Measurements from ENCODE around the gene COPS7A. TPM values are rescaled to one million over a fixed set of nuclear protein-coding genes. Genes with fewer than 3 reads are reported as not detected.
"Not testable (repeated sequence)": the region's sequence is repeated elsewhere in the genome, so short reads cannot be mapped to it uniquely, and the experiment has no call there.

Gene COPS7A
- polyA plus RNA-seq, 3 donors from 2014 or later = 34.1 to 62.1 (median 45.6) TPM

GRCh38 chr12:6697584-6698351, 26.1 kb upstream of the COPS7A start:
- peak in 2 of 3 donors; percentile 16 to 21 for DNase-seq
- H3K36me3 Mint-ChIP-seq = peaks cover 0 to 4% (median 0%) of the 10 kb centered on the region in 3 donors
- H3K27ac Mint-ChIP-seq = no peak overlapping the region
- H3K9me3 Mint-ChIP-seq = no peaks in the 10 kb centered on the region
- peaks cover 8 to 14% of the 10 kb centered on the region in 2 donors for H3K4me1 Mint-ChIP-seq
- no peak overlapping the region for H3K4me3 Mint-ChIP-seq
- peaks cover 22 to 29% (median 29%) of the 10 kb centered on the region in 3 donors for H3K27me3 Mint-ChIP-seq (ENCODE audit: low read depth in 3 of 3)

DNA sequence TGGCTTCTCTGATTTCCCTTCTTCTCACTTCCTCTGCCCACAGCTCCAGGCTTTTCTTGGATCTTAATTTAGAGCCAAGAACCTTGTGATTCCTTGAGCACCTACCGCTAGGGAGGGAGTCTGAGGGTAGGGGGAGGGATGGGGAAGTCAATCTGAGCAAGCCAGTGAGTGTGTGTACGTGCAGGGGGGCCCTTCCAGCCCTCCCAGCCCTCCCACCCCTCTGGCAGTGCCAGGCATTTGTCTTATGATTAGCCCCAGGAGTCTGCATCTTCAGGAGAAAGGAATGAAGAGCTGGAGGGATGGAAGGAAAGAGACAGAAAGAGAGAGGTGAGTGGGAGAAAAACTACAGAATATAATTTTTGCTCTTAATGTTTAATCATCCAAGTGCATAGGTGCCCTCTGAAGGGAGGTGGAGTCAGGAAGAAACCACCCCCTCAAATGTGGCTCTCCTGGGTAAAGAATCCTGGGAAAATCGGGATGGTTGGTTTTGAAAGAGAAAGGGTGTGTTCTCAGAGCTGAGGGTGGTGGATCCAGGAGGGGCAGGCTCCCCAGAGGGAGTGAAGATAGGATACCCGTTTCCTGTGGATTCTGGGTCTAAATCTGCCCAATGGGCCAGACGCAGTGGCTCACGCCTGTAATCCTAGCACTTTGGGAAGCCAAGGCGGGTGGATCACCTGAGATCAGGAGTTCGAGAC, 25.3 kb upstream of the COPS7A start:
- Mint-ChIP-seq H3K4me1 (peaks cover 8 to 14% of the 10 kb centered on the region in 2 donors), H3K27ac (no peak overlapping the region)

DNA sequence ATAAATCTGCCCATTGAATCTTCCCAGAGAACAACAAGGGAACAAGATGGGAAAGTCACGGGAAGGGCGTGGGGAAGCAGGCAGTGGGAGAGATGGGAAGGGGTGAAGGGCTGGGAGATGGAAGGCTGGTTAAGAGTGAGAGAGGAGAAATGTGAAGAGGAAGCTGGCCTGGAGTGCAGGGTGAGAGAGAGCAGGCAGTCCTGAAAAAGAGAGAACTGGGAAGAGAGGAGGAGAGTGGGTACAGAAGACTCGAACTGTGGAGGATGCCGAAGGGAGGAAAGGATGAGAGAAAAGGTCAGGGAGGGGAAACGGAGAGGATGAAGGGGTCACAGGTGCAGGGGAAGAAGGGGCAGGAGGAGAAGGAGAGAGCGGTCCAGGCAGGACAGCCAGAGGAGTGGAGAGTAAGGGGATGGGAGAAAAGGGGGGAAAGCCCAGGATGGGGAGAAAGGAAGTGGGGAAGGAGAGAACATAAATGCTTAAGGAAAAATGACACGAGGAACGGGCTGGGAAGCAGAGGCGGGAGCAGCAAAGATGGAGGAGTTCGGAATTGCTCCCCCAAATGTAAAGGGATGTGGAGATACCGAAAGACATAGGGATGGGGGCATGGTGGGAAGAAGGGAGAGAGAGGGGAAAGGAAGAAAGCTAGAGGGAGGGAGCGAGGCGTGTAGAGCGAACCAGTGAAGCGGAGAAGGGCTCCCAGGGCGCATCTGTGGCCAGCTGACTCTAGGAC, 24.4 kb upstream of the COPS7A start:
- Mint-ChIP-seq H3K9me3 (no peaks in the 10 kb centered on the region), H3K36me3 (peaks cover 0 to 4% (median 0%) of the 10 kb centered on the region in 3 donors), H3K4me3 (peak overlapping the region in 4 of 5 donors; percentile 42 to 67 (median 55)), H3K27ac (no peak overlapping the region), H3K27me3 (ENCODE audit: low read depth in 3 of 3) (peaks cover 27 to 40% (median 32%) of the 10 kb centered on the region in 3 donors), H3K4me1 (peaks cover 8 to 14% of the 10 kb centered on the region in 2 donors)
- no peak for DNase-seq

More for the DNA sequence above, 25.3 kb upstream of the COPS7A start:
- peaks cover 0 to 4% (median 0%) of the 10 kb centered on the region in 3 donors for H3K36me3 Mint-ChIP-seq
- no peak for DNase-seq
- peak overlapping the region in 3 of 5 donors; percentile 29 to 52 (median 33) for H3K4me3 Mint-ChIP-seq
- H3K9me3 Mint-ChIP-seq = no peaks in the 10 kb centered on the region
- peaks cover 27 to 35% (median 30%) of the 10 kb centered on the region in 3 donors for H3K27me3 Mint-ChIP-seq (ENCODE audit: low read depth in 3 of 3)

DNA sequence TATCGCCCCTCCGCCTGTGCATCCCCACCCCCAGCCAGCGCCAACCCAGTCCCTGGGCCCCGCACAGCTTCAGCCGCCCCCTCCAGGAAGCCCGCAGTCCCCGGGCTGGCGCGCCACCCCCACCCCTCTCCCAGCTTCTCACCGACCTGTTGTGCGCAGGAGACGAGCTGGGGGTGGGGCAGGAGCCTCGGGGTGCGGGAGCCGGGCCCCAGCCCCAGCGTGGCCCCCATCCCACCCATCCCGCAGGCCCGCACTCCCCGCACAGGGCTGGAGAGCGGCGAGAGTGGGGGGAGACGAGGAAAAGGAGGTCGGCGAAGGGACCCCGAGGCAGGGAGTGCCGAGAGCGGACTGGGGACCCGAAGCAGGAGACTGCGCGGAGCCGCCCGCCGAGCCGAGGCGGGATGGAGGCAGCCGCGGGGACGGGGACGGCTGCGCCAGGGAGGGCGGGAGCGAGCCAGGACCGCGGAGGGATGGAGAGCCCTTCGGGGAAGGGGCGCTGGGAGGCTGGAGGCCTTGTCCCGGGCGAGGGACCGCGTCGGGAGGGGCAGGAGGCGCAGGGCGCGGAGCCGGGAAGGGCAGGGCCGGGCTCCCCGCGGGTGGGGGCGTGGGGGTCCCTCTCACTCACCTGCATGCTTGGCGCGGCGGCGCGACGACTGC, 23.7 kb upstream of the COPS7A start:
- H3K4me1 Mint-ChIP-seq = peaks cover 8 to 14% of the 10 kb centered on the region in 2 donors
- peak overlapping the region in 4 of 5 donors; percentile 42 to 60 (median 48) for H3K4me3 Mint-ChIP-seq
- H3K27me3 Mint-ChIP-seq (ENCODE audit: low read depth in 3 of 3) = peaks cover 30 to 40% (median 32%) of the 10 kb centered on the region in 3 donors
- no peak overlapping the region for H3K27ac Mint-ChIP-seq
- H3K9me3 Mint-ChIP-seq = no peaks in the 10 kb centered on the region
- H3K36me3 Mint-ChIP-seq = peaks cover 0 to 4% (median 0%) of the 10 kb centered on the region in 3 donors
- DNase-seq = no peak

DNA sequence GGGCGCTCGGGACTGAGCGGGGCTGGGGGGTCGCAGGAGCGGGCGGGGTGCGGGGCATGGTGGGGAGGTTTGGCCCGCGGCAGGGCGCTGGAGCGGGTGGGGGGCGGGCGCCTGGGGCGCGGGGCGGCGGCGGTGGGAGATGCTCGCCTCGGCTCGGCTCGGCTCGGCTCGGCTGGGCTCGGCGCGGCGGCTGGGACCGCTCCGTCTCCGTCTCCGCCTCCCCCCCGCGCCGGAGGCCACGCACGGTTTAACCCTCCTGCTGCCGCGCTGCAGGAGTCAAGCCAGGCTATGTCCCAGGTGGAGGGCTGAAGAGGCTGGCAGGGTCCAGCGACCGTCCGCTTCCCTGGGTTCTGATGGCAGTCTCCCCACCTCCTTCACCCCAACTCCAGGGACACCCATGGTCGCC, 23.2 kb upstream of the COPS7A start, which contains the start of gene PIANP:
PIANP (minus strand) TSS at position 170 of the 406 bp plus-strand sequence. CDS start 2,754 bp downstream, outside the sequence.
- peak in 1 of 3 donors; percentile 18 for DNase-seq
- Mint-ChIP-seq H3K4me3 (peak within 1 kb of the TSS; percentile 46 to 62 (median 49)), H3K4me1 (peaks cover 8 to 14% of the 10 kb centered on the region in 2 donors), H3K27ac (no peak within 1 kb of the TSS), H3K36me3 (peaks cover 0 to 4% (median 0%) of the 10 kb centered on the region in 3 donors), H3K9me3 (no peaks in the 10 kb centered on the region), H3K27me3 (ENCODE audit: low read depth in 3 of 3) (peaks cover 31 to 42% (median 32%) of the 10 kb centered on the region in 3 donors)

- Mint-ChIP-seq H3K27me3 (ENCODE audit: low read depth in 3 of 3) (peaks cover 31 to 42% (median 32%) of the 10 kb centered on the region in 3 donors), H3K4me1 (peaks cover 8 to 14% of the 10 kb centered on the region in 2 donors), H3K9me3 (no peaks in the 10 kb centered on the region), H3K36me3 (peaks cover 0 to 4% (median 0%) of the 10 kb centered on the region in 3 donors), H3K27ac (no peak overlapping the region), H3K4me3 (peak overlapping the region; percentile 38 to 62 (median 48))
- no peak for DNase-seq
Measured at GRCh38 chr12:6701078-6701768, 22.6 kb upstream of the COPS7A start.

DNA sequence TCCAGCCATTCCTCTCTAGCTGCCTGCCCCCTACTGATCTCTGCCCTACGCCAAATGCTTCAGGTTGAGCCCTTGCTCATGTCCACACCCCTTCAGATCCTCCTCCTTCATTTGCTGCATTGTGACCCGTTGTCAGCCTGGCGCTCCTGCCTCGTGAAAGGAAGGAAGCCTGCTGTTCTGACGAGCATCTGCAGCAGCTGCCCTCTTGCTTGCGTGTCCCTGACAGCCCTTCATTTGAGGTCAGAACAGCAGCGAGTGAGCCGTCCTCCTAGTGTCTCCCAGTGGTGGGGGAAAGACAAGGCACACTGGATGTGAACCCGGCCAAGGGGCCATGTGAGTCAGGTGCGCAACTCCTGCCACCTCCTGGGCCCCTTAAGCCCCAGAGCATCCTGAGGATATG, 20.2 kb upstream of the COPS7A start:
- peak overlapping the region in 1 of 5 donors; percentile 22 for H3K4me3 Mint-ChIP-seq
- peaks cover 9 to 14% of the 10 kb centered on the region in 2 donors for H3K4me1 Mint-ChIP-seq

DNA sequence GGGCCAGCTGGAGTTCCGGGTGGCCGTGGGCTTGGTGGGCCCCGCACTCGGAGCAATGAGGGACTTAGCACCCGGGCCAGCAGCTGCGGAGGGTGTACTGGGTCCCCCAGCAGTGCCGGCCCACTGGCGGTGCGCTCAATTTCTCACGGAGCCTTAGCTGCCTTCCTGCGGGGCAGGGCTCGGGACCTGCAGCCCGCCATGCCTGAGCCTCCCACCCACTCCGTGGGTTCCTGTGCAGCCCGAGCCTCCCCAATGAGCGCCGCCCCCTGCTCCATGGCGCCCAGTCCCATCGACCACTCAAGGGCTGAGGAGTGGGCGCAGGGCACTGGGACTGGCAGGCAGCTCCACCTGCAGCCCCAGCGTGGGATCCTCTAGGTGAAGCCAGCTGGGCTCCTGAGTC, 15.5 kb upstream of the COPS7A start:
- peaks cover 4 to 10% of the 10 kb centered on the region in 2 donors for H3K4me1 Mint-ChIP-seq
- H3K36me3 Mint-ChIP-seq, H3K4me3 Mint-ChIP-seq: not testable (repeated sequence)

More for the DNA sequence above, 20.2 kb upstream of the COPS7A start:
- Mint-ChIP-seq H3K27ac (no peak overlapping the region), H3K36me3 (peaks cover 0 to 4% (median 0%) of the 10 kb centered on the region in 3 donors), H3K27me3 (ENCODE audit: low read depth in 3 of 3) (peaks cover 20 to 31% (median 28%) of the 10 kb centered on the region in 3 donors), H3K9me3 (no peaks in the 10 kb centered on the region)
- DNase-seq = no peak

GRCh38 chr12:6708960-6709394, 14.9 kb upstream of the COPS7A start:
- Mint-ChIP-seq H3K27ac (peak overlapping the region in 2 of 6 donors; percentile 89 to 90), H3K27me3 (ENCODE audit: low read depth in 3 of 3) (peaks cover 2 to 16% (median 5%) of the 10 kb centered on the region in 3 donors), H3K36me3 (no peaks in the 10 kb centered on the region), H3K9me3 (no peaks in the 10 kb centered on the region), H3K4me3 (peak overlapping the region in 4 of 5 donors; percentile 44 to 88 (median 69)), H3K4me1 (peaks cover 4 to 10% of the 10 kb centered on the region in 2 donors)
- DNase-seq = no peak

More for the DNA sequence above, 15.5 kb upstream of the COPS7A start:
- H3K27me3 Mint-ChIP-seq (ENCODE audit: low read depth in 3 of 3) = peaks cover 5 to 19% (median 5%) of the 10 kb centered on the region in 3 donors
- not testable (repeated sequence) for H3K27ac Mint-ChIP-seq, H3K9me3 Mint-ChIP-seq, DNase-seq

GRCh38 chr12:6716031-6716873, 7.6 kb upstream of the COPS7A start:
- not testable (repeated sequence) for H3K36me3 Mint-ChIP-seq; H3K9me3 Mint-ChIP-seq; H3K4me1 Mint-ChIP-seq; H3K4me3 Mint-ChIP-seq; H3K27me3 Mint-ChIP-seq (ENCODE audit: low read depth in 3 of 3); DNase-seq; H3K27ac Mint-ChIP-seq

- H3K36me3 Mint-ChIP-seq = no peaks in the 10 kb centered on the region
- H3K27me3 Mint-ChIP-seq (ENCODE audit: low read depth in 3 of 3) = peaks cover 0 to 8% (median 4%) of the 10 kb centered on the region in 3 donors
- no peak overlapping the region for H3K4me3 Mint-ChIP-seq
- H3K9me3 Mint-ChIP-seq = no peaks in the 10 kb centered on the region
- H3K27ac Mint-ChIP-seq = no peak overlapping the region
- no peak for DNase-seq
- no peaks in the 10 kb centered on the region for H3K4me1 Mint-ChIP-seq
Measured at GRCh38 chr12:6716874-6717437, 6.9 kb upstream of the COPS7A start.
